LNCAP (cell line): Measurements from ENCODE around the gene ENHO.

ENCODE experiments used
- TF ChIP-seq, protein P1 (sequence below): fragments of 450-650 bp; IDR thresholded peaks from 2 replicates; pipeline ENCODE4 v1.5.1; 2017; ENCODE audit warnings: mild to moderate bottlenecking

ENHO gene

DNA sequence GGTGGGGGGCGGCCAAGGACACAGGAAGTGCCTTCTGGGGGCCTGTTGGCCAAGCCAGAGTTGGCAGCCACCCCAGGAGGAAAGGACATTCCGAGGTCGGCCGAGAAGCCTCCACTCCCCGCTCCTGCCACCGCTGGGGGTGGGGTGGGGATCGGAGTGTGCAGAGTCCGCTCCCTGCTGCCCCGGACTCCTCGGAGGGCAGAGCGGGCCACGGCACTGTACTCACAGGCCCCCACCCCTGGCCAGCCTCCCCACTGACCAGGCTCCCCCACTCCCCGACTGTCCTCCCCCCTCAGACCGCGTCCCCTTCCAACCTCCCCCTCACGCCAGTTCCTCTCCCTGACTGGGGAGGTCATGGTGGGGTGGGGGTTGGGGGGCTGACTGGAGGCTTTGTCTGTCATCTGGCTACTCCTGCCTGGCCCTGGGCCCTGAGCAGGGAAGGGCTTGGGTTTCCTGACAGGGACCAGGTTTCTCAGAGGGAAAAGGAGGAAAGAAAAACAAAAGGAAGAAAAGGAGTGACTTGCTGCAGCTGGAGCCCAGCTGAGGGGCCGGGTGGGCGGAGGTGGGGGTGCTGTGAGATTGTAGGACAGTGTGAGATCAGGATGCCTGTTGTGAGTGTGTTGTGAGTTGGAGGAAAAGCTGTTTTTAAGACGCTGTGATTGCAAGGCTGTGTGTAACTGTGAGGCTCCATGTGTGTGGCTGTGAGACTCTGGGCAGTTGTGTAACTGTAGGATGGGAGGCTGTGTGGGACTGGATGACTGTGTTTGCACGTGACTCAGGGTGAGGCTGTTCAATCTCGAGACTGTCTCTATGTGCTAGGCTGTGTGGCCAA lies 37.0 kb upstream of the ENHO start:
- TF ChIP-seq, protein P1, sequence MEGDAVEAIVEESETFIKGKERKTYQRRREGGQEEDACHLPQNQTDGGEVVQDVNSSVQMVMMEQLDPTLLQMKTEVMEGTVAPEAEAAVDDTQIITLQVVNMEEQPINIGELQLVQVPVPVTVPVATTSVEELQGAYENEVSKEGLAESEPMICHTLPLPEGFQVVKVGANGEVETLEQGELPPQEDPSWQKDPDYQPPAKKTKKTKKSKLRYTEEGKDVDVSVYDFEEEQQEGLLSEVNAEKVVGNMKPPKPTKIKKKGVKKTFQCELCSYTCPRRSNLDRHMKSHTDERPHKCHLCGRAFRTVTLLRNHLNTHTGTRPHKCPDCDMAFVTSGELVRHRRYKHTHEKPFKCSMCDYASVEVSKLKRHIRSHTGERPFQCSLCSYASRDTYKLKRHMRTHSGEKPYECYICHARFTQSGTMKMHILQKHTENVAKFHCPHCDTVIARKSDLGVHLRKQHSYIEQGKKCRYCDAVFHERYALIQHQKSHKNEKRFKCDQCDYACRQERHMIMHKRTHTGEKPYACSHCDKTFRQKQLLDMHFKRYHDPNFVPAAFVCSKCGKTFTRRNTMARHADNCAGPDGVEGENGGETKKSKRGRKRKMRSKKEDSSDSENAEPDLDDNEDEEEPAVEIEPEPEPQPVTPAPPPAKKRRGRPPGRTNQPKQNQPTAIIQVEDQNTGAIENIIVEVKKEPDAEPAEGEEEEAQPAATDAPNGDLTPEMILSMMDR: no peak

DNA sequence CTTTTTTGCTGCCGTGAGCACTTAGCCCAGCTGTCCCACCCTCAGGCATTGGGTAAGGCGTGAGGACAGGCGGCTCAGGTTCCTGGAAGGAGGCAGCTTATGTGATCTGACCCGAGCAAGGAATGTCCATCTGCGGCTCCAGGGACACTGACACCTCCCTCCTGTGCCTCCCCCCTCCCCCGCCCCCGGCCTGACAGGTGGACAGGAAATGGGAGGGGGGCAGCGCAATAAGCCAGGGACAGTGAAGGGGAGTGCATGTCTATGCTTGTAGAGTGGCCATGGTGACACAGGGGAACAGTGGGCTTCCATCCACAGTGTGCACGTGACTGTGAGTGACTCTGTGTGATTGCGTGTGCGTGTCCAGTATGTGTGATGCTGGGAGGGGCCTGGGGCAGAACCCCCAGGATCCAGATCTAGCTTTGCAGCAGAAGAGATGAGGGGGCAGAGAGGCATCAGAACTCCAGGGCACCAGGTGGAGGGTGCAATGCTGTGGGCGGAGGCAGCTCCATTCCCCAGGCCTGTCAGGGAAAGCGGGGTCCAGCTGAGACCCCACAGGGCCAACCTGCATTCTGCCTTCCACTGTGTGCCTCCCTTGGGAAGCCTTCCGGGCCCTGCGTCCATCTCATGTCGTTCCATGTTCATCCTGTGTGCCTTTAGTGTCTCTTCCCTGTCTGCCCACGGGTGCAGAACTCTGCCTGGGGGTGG lies 36.3 kb upstream of the ENHO start:
- TF ChIP-seq, protein P1: no peak

DNA sequence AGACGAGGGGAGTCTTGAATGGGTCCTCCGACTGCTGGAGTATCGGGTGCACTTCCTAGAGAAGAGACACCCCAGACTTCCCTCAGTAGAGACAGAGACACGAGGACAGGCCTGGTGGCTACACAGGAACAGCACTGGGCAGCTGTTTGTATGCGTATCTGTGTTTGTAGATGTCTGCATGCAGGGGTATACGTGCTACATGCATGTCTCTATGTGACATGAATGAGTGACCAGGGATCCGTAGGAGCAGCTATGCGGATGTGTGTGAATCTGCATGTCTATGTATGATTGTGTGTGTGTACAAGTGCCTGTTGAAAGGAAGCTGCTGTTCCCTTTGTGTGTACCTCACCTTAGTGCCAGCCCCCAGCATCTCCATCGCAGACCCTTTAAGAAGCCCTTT lies 35.6 kb upstream of the ENHO start:
- TF ChIP-seq, protein P1: no peak

DNA sequence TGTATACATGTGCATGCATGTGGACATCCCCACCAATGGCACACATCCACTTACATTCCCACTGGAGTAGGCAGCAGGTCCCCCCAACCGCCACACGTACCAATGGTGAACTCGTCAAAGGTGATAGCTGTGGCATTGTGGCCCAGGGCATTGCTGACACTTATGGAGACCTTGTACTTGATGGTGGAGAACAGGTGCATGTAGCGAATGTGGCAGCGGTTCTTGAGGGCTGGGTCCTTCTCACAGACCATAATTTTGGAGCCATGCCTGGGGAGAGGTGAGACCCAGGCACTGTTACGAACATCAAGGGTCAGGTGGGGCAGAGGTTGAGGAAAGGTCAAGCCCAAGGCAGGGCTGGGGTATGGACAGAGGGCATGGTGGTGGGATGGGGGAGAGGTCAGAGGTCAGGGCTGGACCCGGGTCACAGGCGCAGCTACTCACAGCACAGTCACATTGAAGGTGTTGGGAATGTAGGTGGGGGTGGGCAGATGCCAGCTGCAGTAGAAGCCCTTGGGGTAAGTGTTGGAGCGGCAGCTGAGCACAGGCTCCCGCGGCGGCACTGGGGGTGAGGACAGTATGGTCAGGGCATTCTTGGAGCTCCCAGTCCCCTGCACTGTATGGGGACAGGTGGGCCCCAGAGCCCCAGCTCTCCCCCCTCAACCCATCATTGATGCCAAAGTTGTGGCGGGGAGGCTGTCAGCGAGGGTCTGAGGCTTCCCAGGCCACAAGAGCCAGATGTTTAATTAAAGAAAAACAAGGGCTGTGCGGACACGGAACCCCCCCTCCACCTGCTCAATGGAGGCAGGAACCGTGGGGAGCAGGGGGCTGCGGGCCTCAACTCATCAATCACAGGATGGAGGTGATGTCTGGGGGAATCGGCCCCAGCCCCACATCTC lies 34.9 kb upstream of the ENHO start:
- TF ChIP-seq, protein P1: no peak

DNA sequence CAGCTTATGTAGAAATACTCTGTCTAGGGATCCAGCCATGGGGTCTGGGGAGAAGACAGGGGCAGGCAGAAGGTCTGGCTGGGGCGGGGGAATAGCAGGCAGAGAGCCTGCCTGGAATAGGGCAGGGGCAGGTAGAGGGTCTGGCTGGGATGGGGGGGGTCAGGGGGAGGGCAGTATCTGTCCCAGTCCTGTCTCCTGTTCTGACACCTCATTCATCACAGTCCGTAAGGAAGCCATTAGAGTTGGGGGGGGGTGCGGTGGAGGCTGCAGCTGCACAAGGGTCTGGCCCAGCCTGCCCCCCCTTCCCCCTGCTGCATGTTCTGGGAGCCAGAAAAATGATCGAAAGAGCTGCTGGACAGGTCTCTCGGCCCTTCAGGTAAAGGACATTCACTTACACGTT lies 34.2 kb upstream of the ENHO start:
- TF ChIP-seq, protein P1: no peak

DNA sequence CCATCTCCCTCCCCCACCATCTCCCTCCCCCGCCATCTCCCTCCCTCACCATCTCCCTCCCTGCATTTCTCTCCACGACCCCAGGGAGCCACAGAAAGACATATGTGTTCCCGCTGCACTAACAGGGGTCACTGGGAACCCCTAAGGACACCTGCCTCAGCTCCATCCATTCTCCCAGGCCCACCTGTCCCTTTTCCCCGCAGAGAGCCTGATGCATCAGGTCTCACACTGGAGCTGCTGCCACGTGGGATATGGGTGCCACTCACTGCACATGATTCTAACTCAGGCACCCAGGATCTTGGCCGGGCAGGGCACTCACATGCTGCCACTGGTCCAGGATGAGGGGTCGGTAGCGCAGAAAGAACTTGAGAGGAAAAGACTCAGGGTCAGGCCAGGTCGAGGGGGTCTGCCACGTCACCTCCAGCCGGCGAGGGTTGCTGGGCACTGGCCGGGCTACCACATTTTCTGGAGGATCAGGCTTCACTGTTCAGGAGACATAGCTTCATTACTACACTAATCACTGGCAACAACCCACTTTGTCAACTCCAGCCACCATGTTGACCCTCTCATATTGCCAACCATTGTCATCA lies 33.2 kb upstream of the ENHO start:
- TF ChIP-seq, protein P1: no peak

DNA sequence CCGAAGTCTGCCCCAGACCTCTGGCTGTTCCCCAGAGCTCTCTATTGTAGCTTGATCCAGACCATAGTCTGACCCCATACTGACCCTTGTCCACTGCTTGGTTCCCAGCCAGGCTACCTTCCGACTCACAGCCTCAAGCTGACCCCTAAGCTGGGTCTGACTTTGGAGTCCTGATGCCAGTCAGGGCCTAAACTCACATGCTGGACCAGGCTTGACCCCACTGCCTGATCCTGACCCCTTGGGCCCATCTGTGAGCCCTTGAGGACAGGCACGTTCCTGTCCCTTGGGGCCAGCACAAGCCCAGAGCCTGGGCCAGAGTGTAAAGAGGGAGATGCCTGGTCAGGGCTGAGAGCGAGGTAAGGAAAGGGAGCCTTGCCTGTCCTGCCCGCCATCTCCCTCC lies 32.7 kb upstream of the ENHO start:
- TF ChIP-seq, protein P1: no peak
